Hematopoietic multipotent progenitor cell treated with erythropoietin and hydrocortisone succinate and interleukin-3 and kit ligand, for 6 days (in vitro differentiated cells): ENCODE results near the gene SHMT1.
A peak's percentile ranks its signal among the peaks of the same experiment; 100 is the strongest.
"Not testable (repeated sequence)": the region's sequence is repeated elsewhere in the genome, so short reads cannot be mapped to it uniquely, and the experiment has no call there.

ENCODE experiments used
- DNase-seq: peaks from one replicate; pipeline ENCODE4 v3.0.0-alpha.2; 2015

Gene SHMT1

DNA sequence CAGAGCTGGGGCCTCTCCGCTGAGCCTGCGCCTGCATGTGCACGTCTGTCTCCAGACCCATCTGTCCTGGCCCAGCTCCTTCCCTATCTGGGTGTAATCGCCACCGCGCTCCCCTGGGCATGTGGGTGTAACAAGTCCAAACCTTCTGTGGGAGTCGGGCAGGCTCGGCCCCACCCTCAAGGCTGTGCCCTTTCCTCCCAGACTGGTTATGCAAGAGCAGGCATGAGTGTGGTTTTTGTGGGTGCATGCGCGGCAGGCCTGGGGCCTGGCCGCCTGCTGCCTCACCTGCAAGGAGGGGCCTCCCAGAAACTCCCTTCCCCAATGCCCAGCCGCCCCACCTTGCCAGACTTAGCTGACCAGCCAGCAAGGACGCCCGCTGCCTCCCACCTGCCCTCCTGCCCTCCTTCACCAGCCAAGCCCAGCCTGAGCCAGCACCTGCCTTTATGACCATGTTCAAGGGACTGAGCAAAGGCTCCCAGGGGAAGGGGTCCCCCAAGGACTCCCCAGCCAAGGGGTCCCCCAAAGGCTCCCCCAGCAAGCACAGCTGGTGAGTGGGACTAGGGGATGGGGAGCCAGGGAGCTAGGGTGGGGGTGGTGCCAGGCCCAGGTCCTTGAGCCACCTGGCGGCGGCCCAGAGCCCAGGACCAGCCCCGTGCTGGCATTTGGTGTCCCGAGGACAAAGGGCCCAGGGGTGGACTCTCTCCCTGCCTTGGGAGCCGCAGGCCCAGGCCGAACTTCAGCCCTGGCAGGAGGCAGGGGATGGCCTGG is 14.3 kb upstream of the SHMT1 start, which contains the start of gene EVPLL:
Gene EVPLL (plus strand): TSS at position 342 of the 768 bp plus-strand sequence. CDS start 3,160 bp downstream, outside the sequence.
- DNase-seq, result peak; percentile 92

DNA sequence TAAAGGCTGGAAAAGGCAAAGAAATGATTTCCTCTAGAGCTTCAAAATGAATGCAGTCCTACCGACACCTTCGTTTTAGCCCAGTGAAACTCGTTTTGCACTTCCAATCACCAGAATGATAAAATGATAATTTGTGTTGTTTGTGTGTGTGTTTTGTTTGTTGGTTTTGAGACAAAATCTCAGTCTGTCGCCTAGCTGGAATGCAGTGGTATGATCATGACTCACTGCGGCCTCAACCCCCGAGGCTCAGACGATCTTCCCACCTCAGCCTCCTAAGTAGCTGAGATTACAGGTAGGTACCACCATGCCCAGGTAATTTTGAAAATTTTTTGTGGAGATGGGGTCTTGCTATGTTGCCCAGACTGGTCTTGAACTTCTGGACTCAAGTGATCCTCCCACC is 10.9 kb upstream of the SHMT1 start:
- DNase-seq, result no peak

DNA sequence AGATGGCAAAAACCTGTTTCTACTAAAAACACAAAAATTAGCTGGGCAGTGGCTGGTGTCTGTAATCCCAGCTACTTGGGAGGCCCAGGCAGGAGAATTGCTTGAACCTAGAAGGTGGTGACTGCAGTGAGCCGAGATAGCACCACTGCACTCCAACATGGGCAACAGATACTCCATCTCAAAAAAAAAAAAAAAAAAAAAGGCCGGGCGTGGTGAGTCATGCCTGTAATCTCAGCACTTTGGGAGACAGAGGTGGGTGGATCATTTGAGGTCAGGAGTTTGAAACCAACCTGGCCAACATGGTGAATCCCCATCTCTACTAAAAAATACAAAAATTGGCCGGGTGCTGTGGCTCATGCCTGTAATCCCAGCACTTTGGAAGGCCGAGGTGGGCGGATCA is 9.8 kb upstream of the SHMT1 start:
- peak; percentile 54 for DNase-seq

DNA sequence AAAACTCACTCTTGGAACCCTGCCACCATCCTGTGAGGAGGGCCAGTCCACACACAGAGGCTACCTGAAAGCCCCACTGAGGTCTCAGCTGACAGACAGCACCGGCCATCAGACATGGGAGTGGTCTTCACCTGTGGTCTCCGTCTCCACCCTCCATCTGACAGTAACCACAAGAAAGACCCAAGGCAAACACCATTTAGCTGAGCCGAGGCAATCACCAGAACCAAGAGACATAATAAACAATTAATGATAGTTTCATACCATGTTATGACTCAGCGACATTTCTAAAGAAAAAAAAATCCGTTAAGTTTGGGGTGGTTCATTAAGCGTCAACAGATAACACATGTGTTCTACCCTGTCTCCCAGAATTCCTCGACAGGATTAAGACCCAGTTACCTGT is 8.1 kb upstream of the SHMT1 start:
- DNase-seq, result peak; percentile 49

DNA sequence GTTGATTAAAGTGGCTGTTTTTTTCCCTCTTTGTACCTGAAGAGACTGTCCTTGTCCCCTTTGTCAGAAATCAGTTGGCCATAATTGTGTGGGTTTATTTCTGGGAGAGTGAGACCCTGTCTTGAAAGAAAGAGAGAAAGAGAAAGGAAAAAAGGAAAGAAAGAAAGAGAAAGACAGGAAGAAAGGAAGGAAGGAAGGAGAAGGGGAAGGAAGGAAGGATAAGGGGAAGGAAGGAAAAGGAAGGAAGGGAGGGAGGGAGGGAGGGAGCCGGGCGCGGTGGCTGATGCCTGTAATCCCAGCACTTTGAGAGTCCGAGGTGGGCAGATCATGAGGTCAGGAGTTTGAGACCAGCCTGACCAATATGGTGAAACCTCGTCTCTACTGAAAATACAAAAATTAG is 7.4 kb upstream of the SHMT1 start:
- DNase-seq, result no peak

DNA sequence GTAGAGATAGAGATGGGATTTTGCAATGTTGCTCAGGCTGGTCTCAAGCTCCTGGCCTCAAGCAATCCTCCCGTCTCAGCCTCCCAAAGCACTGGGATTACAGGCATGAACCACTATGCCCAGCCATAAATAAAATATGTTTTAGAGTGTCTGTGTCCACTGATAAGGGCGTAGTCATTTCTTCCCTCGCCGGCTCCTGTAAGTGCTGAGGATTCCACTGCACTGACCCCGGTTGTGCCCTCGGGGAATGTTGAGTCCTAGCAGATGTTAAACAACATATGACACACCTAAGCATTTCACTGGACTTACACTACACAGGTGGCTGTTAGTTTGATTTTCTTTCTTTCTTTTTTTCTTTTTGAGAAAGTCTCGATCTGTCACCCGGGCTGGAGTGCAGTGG is 5.6 kb upstream of the SHMT1 start:
- peak; percentile 58 for DNase-seq

DNA sequence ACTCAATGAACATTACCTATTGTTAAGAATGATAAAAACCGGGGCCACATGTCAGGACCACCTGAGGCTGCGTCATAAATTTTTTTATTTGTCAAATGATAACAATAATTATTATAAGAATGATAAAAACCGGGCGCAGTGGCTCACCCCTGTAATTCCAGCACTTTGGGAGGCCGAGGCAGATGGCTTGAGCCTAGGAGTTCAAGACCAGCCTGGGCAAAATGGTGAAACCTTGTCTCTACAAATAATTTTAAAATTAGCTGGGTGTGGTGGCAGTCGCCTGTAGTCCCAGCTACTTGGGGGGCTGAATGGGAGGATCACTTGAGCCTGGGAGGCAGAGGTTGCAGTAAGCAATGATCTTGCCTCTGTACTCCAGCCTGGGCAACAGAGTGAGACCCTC is 816 bp upstream of the SHMT1 start:
- DNase-seq, result no peak

DNA sequence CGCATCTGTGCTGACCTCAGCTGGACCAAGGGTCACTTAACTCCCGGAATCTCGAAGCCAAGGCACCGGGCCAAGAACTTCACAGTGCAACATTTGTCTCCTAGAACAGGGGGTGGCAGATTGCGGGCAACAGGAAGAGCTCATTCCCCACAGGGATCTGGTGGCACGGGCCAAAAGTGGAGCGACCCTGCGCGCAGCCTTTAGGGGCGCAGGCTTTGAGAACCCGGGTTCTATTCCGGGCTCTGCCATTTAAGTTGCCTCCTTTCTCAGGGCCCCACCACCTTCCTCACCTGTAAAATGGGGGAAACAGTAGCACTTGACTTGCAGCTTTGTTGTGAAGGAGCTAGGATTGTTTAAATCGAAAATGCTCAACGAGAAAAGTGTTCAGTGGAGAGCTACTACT is 651 bp downstream of the SHMT1 start:
- DNase-seq, result peak; percentile 62

DNA sequence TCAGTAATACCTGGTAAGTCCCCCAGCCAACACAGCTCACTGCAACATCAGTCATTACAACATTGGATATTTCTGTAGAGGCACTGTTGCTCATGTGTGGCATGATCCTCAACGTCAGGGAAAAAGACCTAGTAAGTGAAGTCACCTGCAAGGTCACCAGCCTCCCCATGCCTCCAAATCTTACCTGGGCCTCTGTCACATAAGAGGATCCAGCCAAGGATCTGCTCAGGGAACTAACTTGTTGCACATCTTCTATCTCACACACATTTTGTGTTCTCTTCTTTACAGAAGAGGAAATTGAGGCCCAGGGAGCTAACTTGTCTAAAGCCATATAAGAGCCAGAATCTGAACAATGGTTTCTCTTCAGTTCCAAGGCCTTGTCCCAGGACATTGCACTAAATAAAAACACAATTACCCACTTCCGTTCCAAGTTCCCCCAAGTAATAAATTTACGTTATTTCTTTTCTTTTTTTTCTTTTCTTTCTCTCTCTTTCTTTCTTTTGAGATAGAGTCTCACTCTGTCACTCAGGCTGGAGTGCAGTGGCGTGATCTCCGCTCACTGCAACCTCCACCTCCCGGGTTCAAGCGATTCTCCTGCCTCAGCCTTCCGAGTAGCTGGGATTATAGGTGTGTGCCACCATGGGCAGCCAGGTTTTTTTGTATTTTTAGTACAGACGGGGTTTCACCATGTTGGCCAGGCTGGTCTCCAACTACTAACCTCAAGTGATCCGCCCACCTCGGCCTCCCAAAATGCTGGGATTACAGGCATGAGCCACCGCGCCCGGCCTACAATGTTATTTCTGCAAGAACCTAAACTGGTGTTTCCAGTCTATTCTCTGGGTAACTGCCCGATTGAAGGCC is 1.3 kb downstream of the SHMT1 start:
- DNase-seq, result no peak

DNA sequence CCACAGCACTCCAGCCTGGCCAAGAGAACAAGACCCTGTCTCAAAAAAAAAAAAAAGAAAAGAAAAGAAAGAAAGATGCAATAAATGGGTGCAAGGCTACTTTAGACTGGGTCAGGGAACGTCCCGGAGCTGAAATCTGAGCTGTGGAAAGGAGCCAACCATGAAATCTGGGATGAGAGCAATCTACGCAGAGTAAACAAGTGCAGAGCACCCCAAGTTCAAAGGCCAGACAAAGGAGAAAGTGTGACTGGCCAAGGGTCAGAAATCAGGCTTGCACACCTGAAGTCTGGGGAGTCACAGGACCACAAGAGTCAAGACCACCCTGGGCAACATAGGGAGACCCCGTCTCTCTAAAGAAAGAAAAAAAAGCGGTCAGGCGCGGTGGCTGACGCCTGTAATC is 2.8 kb downstream of the SHMT1 start:
- DNase-seq, result no peak

DNA sequence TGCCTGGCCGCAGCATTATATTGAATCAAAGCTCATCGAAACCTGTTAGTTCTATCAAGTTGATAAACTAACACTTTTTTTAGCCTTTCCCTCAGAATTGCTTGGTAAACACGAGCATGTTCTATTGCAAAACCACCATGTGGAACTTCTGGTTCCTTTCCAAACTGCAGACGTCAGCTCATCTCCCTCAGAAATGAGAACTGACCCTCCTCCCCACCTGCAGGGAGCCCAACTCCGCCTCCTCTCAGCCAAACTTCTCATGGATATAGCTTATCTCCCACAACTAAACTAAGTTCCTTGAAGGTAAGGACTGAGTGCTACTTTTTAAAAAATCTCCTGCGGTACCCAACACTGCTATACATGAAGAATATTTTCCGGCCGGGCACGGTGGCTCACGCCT is 6.7 kb downstream of the SHMT1 start:
- DNase-seq, result no peak

DNA sequence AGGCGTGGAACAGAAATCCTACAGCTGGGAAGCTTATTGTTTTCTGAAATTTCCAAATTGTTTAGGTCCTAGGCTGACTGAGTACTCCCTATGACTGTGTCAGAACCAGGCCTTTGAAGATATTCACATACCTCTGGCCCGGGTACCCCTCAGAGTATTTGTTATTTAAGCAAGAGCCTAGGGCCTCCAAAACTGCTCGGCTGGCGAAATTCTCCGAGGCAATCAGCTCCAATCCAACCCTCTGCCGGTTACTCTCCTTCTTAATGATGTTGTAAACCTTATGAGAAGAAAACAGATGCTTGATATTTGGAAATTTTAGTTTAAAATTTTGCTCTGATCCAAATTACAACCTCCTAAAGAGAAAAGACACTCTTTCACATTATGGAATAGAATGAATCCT is 9.8 kb downstream of the SHMT1 start:
- no peak for DNase-seq

DNA sequence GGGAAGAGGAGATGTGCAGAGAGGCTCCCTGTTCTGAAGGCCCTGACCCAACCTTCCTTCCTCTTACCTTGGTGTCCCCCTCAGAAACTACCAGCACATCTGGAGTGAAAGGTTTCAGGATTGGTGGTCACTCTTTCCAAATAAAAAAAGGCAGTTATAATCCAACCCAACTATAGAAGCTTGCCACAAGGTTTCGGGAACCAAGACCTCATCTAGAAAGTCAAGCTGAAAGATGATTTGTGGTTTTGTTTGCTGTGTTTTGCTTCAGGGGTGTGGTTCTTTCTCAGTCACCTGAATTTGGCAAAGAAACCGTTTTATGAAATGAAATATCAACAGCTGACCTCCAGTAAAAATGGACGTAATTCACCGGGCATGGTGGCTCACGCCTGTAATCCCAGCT is 19.3 kb downstream of the SHMT1 start:
- DNase-seq, result no peak

DNA sequence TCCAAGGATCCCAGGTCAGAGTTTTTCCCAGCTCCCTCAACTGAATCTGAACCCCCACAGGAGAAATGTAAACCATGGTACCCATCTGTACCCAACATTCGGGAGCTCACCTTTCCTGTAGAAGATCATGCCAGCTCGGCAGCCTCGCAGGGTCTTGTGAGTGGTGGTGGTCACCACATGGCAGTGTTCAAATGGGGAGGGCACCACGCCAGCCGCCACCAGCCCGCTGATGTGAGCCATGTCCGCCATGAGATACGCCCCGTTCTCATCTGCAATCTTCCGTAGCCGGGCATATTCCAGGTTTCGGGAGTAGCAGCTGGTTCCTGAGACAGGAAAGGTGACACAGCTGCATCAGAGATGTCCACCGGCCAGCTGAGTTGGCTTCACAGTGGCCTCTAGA is 23.4 kb downstream of the SHMT1 start:
- DNase-seq, result no peak

DNA sequence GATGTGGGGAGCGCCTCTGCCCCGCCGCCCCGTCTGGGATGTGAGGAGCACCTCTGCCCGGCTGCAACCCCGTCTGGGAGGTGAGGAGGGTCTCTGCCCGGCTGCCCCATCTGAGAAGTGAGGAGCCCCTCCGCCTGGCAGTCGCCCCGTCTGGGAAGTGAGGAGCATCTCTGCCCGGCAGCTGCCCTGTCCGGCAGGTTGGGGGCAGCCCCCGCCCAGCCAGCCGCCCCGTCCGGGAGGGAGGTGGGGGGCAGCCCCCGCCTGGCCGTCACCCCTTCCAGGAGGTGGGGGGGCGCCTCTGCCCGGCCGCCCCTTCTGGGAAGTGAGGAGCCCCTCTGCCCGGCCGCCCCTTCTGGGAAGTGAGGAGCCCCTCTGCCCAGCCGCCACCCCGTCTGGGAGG is 25.2 kb downstream of the SHMT1 start:
- DNase-seq, result not testable (repeated sequence)

DNA sequence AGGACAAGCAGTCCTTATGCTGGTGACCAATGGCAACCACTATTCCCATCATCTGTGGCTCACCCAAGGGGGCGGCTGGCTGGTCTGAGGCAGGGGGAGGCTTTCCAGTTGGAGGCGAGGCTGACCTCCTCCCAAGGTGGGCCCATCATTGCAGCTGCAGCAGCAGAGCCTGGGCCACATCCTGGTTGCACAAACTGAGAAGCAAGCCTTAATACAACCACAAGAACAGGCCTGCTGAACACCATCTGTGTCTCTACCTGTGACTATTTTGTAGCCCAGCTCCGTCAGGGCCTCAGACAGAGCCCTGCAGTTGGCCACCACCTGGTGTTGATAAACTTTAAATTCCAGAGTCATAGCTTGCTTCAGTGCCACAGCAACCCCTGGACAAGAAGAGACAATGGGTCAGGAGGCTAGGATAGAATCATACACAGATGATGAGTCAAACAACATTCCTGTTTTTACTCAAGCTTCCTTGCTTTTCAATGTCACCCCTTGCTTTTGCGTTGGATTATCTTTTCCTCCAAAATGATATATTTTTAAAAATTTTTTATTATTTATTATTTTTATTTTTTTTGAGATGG is 30.4 kb downstream of the SHMT1 start:
- DNase-seq, result no peak

DNA sequence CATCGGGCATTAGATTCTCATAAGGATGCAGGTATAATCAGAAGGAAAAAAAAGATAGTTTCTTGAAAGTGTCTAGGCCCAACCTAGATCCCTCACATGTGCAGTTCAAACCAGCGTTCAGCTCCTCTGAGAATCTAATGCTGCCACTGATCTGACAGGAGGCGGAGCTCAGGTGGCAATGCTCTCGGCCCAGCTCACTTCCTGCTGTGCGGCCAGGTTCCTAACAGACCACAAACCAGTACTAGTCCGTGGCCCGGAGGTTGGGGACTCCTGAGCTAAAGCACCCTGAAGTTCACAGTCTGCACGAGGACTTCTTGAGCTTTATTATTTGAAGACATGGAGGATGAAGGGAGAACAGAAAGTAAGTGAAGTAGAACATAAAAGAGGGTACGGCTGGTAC is 31.5 kb downstream of the SHMT1 start:
- no peak for DNase-seq

DNA sequence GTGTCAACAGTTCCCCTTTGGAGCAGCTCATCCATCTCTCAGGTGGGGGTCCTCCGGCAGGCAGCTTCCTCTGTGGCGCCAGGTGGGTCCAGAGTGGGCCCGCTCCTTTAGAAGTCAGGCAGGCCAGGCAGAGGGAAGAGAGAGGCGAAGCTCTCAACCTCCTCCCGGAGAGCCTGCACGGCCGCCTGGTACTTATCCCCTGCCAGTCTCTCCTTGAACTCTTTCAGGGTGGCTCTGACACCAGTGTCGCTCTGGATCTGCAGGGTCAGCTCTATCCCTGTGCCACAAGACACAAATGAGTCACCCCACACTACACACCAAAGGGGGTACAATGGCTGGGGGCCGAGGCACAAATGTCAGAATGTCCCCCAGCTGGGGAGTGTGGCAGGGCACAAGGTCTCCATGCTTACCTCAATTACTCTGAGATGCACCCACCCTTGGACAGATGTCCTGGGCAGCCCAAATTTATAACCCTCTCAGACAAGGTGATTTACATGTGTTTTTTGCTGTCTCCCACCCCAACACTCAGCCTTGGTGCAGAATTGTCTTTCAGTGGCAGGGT is 34.6 kb downstream of the SHMT1 start:
- no peak for DNase-seq

DNA sequence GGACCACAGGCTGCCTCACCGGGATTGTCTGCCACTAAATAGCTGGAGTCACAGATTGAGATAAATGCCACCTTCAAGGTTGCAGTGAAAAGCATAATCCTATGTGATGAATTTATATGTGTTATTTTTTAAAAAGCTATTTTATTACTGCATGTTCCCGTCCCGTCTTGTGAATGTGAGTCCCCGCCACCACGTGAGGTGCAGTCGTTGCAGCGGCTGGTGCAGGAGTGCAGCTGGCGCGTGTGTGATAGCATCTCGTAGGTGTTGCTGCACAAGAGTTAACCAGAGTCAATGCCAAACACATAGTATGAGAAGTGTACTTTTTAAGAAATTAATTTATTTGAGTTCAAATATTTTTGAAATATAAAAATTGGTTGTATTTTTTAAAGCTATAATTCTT is 35.8 kb downstream of the SHMT1 start:
- DNase-seq, result no peak

DNA sequence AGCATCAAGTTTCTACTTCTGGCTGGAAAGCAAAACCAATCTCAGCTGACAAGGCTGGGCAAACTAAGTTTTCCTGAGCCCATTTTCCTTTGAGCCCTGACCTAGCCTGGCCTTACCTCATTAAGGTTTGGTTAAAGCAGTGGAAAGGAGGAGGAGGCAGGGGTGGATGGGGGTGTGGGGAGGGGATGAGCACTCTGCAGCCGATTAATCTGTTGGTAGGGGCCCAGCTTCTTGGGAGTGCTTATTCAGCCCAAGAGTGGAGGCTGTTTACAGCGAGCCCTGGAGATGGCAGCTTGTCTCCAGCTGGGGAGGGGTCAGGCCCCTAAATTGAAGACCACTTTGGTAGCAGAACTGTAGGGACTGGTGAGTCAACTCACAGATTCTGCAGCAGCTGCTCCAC is 36.3 kb downstream of the SHMT1 start:
- DNase-seq, result no peak

DNA sequence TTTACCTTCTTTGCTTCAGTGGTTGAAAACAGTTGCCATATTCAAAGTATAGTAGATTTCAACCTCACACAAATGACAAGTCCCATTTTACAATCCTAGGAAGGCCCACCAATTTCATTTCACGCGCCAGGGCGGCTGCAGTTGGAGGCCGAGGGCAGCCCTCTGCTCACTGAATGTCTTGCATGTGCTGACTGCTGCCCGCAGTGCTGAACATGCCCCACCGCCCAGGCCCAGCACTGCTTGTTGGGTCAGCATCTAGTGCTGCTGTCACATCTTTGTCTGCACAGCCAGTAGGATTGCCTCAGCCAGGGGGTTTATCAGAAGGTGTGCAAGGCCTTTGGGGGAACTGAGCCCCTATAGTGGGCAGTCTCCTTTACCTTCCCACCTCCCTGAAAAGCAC is 36.8 kb downstream of the SHMT1 start:
- DNase-seq, result no peak

DNA sequence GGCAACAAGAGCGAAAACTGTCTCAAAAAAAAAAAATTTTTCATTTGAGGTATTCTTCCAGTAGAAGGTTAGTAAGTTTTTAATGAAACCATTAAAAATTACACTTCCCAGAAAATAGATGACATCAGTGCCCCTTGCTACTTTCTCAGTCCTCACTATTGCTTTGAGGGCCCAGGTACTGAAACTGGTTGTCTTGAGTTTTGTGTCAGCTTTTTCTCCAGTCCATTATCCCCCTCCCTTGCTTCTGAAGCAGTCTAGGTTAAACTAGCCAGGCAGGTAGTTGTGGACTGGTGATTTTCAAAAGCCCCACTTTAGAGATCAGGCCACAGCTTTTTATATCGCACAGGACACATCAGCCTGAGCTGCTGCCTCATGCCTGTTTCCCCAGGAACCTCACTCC is 37.3 kb downstream of the SHMT1 start:
- no peak for DNase-seq
